GM10266 (cell line): Measurements from ENCODE around the gene CDC73.

Experiments used
- DNase-seq: peaks from one replicate; pipeline ENCODE4 v3.0.0; 2012; ENCODE audit errors: extremely low spot score
- TF ChIP-seq, protein P1 (sequence below): IDR thresholded peaks from 2 replicates; pipeline ENCODE4 v1.5.1; 2012; ENCODE audit warnings: mild to moderate bottlenecking, low read depth; ENCODE audit not compliant: control insufficient read depth, insufficient read depth; ENCODE audit errors: missing control alignments

The CDC73 gene

DNA sequence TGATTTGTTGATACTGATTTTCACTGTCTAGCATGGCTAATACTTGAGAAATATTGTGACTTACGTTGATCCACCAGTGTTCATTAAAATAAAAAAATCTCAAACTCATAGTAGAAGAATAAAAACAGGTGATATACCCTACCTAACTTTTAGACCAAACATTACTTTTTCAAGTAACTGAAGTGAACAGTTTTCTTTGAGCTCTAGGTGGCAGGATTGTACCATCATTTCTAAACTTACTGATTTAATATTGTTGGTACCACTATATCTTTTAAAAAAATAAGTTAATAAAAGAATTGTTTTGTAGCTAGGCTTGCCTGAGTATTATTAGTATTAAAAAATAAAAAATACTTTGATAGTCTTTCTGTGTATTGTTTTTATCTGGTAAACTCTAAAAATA is 21.5 kb downstream of the CDC73 start:
- DNase-seq, result no peak

DNA sequence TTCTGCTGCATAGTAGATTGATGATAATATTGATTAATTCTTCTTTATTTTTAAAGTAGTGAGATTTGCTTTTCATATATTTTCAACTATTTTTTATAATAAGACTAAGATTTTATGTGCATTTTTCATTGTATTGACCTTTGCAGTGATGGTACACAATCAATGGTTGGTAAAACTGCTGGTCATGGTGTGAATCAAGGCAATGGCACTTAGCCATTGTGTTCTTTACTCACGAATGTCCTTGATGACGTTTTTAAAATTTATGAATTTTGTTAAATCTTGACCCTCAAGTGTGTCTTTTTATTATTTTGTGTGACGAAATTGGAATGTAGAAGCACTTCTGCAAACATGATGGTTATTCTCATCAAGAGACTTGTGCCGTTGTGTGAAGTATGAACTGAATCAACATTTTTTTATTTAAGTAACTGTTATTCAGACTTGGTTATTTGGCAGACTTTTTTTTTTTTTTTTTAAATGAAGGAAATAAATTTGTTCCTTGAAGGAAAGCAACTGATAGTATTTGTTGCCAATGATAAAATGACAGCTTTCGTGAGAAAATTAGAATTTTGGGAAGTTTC is 22.6 kb downstream of the CDC73 start:
- TF ChIP-seq, protein P1, sequence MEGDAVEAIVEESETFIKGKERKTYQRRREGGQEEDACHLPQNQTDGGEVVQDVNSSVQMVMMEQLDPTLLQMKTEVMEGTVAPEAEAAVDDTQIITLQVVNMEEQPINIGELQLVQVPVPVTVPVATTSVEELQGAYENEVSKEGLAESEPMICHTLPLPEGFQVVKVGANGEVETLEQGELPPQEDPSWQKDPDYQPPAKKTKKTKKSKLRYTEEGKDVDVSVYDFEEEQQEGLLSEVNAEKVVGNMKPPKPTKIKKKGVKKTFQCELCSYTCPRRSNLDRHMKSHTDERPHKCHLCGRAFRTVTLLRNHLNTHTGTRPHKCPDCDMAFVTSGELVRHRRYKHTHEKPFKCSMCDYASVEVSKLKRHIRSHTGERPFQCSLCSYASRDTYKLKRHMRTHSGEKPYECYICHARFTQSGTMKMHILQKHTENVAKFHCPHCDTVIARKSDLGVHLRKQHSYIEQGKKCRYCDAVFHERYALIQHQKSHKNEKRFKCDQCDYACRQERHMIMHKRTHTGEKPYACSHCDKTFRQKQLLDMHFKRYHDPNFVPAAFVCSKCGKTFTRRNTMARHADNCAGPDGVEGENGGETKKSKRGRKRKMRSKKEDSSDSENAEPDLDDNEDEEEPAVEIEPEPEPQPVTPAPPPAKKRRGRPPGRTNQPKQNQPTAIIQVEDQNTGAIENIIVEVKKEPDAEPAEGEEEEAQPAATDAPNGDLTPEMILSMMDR, result no peak

More for the DNA sequence above, 21.5 kb downstream of the CDC73 start:
- TF ChIP-seq, protein P1, result peak; percentile 13

DNA sequence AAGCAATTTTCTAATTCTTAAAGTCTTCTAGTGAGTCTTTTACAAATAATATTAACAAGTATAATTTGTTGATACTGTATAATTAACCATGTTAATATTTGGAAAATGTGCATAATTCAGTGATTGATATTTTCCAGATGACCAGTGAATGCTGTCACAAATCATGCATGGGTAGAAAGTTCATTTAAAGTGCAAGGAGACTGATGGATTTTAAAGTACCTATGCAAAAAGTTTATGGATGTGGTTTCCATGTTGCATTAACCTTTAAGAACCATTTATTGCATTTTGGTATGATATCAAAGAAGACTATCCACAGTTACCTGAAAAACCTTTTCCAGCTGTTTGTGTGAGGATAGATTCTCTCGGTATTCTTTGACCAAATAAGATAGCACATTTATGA is 23.2 kb downstream of the CDC73 start:
- TF ChIP-seq, protein P1, result no peak
- no peak for DNase-seq

More for the DNA sequence above, 22.6 kb downstream of the CDC73 start:
- no peak for DNase-seq

DNA sequence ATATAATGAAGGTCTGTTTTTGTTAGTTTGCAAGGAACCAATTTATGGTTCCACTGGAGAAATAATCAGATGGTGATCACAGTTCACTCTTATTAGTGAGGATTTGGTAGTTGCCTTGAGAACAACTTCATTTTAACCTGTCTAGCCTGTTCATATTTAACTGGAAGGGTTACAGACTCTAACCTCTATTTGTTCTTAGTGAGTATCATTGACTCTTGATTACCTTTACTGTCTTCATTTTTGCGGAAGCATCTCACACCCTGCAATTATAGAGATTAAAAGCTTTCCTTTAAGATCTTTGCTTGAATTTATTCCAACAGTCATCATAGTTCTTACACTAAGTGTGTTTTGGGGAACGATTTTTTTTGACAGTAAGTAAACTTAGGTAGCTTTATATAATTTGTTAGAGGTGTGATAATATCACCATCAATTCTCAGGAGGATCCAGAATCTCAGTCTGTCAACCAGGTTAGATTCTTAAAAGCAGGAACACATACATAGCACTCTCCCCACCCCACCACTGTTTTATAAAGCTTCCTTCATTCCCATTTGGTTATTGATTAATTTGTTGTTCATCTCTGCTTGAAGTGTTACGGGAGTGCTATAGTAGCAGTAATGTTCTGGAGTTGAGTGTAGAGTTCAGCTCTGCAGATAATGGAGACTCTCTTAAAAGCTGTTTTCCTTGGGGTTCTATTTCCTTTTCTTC is 34.4 kb downstream of the CDC73 start:
- TF ChIP-seq, protein P1, result no peak

DNA sequence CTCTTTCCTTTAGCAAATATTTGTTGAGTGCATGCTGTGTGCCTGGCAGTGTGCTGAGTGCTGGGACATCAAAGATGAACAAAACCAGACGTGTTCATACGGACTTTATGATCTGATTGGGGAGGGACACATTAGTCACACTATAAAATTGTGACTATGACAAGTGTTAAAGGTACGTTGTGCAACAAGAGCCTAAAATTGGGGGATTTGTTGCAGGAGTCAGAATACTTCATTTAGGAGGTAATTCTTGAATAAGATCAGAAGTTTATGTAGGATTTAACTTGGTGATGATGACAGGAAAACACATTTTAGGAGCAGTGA is 35.0 kb downstream of the CDC73 start:
- DNase-seq, result no peak
- TF ChIP-seq, protein P1, result no peak

More for the DNA sequence above, 34.4 kb downstream of the CDC73 start:
- no peak for DNase-seq

DNA sequence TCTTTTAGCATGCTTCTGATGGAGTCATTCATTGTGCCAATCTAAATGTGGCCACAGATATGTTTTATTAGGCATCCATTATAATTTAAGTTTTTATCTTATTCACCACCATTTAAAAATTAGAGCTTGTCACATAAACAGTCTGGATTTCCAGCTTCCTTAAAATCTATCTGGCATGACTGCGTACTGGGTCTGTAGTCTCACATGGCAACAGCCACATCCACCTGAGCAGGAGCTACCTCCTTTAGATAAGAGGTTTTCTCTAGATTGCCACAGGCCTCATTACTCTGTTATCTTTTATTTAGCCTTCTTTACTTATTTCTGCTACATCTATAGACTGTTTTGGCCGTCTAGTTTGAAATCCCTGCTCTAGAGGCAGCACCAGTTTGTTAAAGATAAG is 35.5 kb downstream of the CDC73 start:
- TF ChIP-seq, protein P1, result no peak
- DNase-seq, result no peak

DNA sequence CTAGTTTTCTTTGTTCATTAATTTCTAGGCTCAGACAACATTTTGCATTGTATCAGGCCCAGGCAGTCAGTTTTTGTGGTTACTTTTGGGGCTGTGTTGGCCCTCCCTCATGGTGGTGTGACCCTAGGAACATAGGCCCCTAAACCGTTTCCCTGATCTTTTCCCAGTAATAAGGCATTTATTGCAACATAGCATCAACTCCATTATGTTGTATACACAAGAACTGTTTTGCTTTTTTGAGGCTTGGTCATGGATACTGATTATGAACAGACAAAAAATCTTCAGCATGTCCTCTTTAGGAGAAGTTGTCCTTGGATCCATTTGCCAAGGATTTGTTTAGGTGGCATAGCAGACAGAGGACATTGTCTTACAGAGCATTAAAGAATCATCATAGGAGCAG is 54.3 kb downstream of the CDC73 start:
- DNase-seq, result no peak
- TF ChIP-seq, protein P1, result no peak
